ENCODE data around the gene GSTA1.
"Not testable (repeated sequence)": the region's sequence is repeated elsewhere in the genome, so short reads cannot be mapped to it uniquely, and the experiment has no call there.

DNA sequence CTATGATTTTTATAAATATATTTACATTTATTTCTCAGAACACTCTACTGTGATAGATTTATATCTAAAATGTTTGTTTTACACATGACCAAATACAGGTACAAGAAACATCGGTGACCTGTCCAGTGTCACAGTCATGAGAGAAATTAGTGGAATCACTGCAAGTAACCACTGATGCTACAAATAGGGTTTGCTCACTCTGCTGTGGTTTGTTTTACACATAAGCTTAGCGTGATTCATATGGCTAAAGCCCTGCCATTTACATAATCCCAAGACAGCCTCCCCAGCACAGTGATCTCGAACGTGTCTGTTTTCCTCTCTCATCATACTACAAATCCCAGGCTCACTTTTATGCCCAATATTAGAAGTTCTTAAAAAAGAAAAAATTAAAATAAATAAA, 34.2 kb downstream of the GSTA1 start:
- not testable (repeated sequence) for TF ChIP-seq POLR2A (IDR thresholded peaks at IDR 0.05)
- TF ChIP-seq, protein P1, sequence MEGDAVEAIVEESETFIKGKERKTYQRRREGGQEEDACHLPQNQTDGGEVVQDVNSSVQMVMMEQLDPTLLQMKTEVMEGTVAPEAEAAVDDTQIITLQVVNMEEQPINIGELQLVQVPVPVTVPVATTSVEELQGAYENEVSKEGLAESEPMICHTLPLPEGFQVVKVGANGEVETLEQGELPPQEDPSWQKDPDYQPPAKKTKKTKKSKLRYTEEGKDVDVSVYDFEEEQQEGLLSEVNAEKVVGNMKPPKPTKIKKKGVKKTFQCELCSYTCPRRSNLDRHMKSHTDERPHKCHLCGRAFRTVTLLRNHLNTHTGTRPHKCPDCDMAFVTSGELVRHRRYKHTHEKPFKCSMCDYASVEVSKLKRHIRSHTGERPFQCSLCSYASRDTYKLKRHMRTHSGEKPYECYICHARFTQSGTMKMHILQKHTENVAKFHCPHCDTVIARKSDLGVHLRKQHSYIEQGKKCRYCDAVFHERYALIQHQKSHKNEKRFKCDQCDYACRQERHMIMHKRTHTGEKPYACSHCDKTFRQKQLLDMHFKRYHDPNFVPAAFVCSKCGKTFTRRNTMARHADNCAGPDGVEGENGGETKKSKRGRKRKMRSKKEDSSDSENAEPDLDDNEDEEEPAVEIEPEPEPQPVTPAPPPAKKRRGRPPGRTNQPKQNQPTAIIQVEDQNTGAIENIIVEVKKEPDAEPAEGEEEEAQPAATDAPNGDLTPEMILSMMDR (IDR thresholded peaks at IDR 0.05) = not testable (repeated sequence)
